HepG2 (cell line): ENCODE results near the gene TPRN. TPM values are rescaled to one million over a fixed set of nuclear protein-coding genes. Genes with fewer than 3 reads are reported as not detected.
A peak's percentile ranks its signal among the peaks of the same experiment; 100 is the strongest.

Experiments
- CC2D1A ChIP-seq: sonication (generic); formaldehyde crosslinking; IDR thresholded peaks from 2 replicates; pipeline ENCODE4 v1.8.1; 2023; ENCODE audit warnings: mild to moderate bottlenecking, missing genetic modification reagents
- EED ChIP-seq: sonication (generic); formaldehyde crosslinking; IDR thresholded peaks from 2 replicates; pipeline ENCODE4 v1.5.0; 2020; ENCODE audit warnings: mild to moderate bottlenecking, missing genetic modification reagents
- MAFK ChIP-seq, 2 experiments: IDR thresholded peaks in 1 of 2; conservative IDR thresholded peaks in 1 of 2; 2 replicates each; pipeline ENCODE4 v1.6.1; 2011; ENCODE audit warnings: improper control_type of control experiment in 2 of 2, low read length in 2 of 2
- SAP130 ChIP-seq: IDR thresholded peaks from 2 replicates; pipeline ENCODE4 v1.6.1; 2016; ENCODE audit warnings: low read depth
- SPEN ChIP-seq: sonication (generic); formaldehyde crosslinking; IDR thresholded peaks from 2 replicates; pipeline ENCODE4 v1.5.1; 2020; ENCODE audit warnings: low read depth, mild to moderate bottlenecking, missing genetic modification reagents
- ZBTB7B ChIP-seq: sonication (generic); formaldehyde crosslinking; IDR thresholded peaks from 2 replicates; pipeline ENCODE4 v1.4.0; 2020; ENCODE audit warnings: missing genetic modification reagents
- ZNF180 ChIP-seq: sonication (generic); formaldehyde crosslinking; IDR thresholded peaks from 2 replicates; pipeline ENCODE4 v1.4.0; 2020; ENCODE audit warnings: low read depth, missing genetic modification reagents, borderline replicate concordance
- ZNF274 ChIP-seq: sonication (generic); formaldehyde crosslinking; IDR thresholded peaks from 2 replicates; pipeline ENCODE4 v1.5.1; 2020; ENCODE audit warnings: mild to moderate bottlenecking, missing genetic modification reagents
- ZNF747 ChIP-seq: sonication (generic); formaldehyde crosslinking; IDR thresholded peaks from 2 replicates; pipeline ENCODE4 v1.8.1; 2023; ENCODE audit warnings: missing genetic modification reagents, mild to moderate bottlenecking, borderline replicate concordance
- polyA plus RNA-seq, 8 experiments: library from polyadenylated mRNA; depleted of rRNA in 3 of 8; stranded (reverse) in 7 of 8; unstranded in 1 of 8; fragments of >200 nt; fragmentation: Illumina TruSeq in 4 of 8; extraction: Trizol in 4 of 8; gene quantifications; 2 replicates each; pipeline versions ENCODE4 v1.2.1 to v1.2.3, GENCODE V29; 2011 to 2016; ENCODE audit warnings: low read depth in 4 of 8, missing spikeins in 1 of 8, mixed read lengths in 1 of 8; ENCODE audit not compliant: insufficient read depth in 1 of 8
- total RNA-seq, 5 experiments: library from RNA; depleted of rRNA; stranded (reverse); fragments of >200 nt; fragmentation: Illumina TruSeq; extraction: Trizol; gene quantifications; 2 replicates each; pipeline ENCODE4 v1.2.3, GENCODE V29; 2016; ENCODE audit warnings: low read depth in 1 of 5
- TF ChIP-seq, protein P1 (sequence below): sonication (generic); formaldehyde crosslinking; IDR thresholded peaks from 2 replicates; pipeline ENCODE4 v1.8.1; 2022; ENCODE audit warnings: low read depth, mild to moderate bottlenecking, missing genetic modification reagents
- TF ChIP-seq, protein P2 (sequence below): sonication (generic); formaldehyde crosslinking; IDR thresholded peaks from 2 replicates; pipeline ENCODE4 v1.5.0; 2020; ENCODE audit warnings: missing genetic modification reagents, mild to moderate bottlenecking, borderline replicate concordance
- TF ChIP-seq, protein P3 (sequence below): sonication (generic); formaldehyde crosslinking; IDR thresholded peaks from 2 replicates; pipeline ENCODE4 v1.4.0; 2020; ENCODE audit warnings: missing genetic modification reagents, borderline replicate concordance
- TF ChIP-seq, protein P4 (sequence below): sonication (generic); formaldehyde crosslinking; IDR thresholded peaks from 2 replicates; pipeline ENCODE4 v1.5.0; 2020; ENCODE audit warnings: mild to moderate bottlenecking, missing genetic modification reagents
- TF ChIP-seq, protein P5 (sequence below): sonication (generic); formaldehyde crosslinking; conservative IDR thresholded peaks from 2 replicates; pipeline ENCODE4 v1.4.0; 2020; ENCODE audit warnings: mild to moderate bottlenecking, missing genetic modification reagents, moderate library complexity

The TPRN gene
- total and polyA plus RNA-seq, 2 of the 13 experiments (the other 11 are each of a cell fraction or from before 2014, with no cell fraction given) = 10.1 to 19.2 TPM

DNA sequence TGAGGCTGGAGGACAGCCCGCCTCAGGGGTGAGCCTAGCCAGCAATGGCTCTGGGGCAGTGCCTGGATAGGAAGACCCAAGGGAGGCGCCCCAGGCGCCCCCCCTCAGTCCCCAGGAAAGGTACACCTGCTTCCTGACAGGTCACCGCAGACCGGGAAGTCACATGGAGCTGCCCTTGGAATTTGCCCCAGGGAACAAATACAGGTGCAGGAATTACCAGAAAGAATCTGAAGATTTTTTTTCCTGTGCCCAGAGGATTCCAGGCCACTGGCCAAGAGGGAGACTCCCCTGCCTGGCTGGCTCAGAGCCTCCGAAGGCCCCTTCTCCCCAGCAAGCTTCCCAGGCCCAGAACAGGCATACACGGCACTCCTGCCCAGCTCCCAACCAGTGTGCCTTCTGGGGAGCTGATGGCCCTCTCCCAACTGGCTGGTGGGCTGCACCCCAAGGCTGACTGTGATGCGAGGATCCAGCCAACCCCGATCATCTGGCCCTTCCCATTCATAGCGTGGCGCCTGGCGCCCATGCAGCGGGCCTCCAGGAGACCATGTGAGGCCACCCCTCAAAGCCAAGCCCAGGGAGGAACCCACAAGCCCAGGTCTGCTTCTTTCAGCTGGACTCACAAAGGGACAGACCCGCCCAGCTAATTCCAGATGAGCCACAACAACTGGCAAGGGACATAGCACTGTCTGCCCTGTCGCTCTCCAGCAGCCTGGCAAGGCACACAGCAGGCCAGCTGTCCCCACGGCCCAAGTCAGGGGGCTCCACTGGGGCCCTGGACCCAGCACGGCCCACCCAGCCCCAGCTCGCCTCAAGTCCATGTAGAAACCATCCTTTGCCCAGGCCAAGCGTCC, 2.3 kb downstream of the TPRN start (continued):
- TF ChIP-seq ZNF274 (CRISPR knock-in tag) (0 out of 2 replicates have a peak, but pooled peaks have one; percentile 11), EED (CRISPR knock-in tag) (no peak), MAFK (conservative IDR thresholded peaks at IDR 0.05 in 1 of 2, IDR thresholded peaks at IDR 0.05 in 1 of 2; ENCODE audit: low read length in 2 of 2) (no peak), ZNF747 (CRISPR knock-in tag) (no peak), SAP130 (CRISPR knock-in tag) (peak; percentile 89), CC2D1A (CRISPR knock-in tag) (no peak), ZNF180 (CRISPR knock-in tag) (no peak), ZBTB7B (CRISPR knock-in tag) (0 out of 2 replicates have a peak, but pooled peaks have one; percentile 18), SPEN (CRISPR knock-in tag) (no peak)
- TF ChIP-seq, protein P1, sequence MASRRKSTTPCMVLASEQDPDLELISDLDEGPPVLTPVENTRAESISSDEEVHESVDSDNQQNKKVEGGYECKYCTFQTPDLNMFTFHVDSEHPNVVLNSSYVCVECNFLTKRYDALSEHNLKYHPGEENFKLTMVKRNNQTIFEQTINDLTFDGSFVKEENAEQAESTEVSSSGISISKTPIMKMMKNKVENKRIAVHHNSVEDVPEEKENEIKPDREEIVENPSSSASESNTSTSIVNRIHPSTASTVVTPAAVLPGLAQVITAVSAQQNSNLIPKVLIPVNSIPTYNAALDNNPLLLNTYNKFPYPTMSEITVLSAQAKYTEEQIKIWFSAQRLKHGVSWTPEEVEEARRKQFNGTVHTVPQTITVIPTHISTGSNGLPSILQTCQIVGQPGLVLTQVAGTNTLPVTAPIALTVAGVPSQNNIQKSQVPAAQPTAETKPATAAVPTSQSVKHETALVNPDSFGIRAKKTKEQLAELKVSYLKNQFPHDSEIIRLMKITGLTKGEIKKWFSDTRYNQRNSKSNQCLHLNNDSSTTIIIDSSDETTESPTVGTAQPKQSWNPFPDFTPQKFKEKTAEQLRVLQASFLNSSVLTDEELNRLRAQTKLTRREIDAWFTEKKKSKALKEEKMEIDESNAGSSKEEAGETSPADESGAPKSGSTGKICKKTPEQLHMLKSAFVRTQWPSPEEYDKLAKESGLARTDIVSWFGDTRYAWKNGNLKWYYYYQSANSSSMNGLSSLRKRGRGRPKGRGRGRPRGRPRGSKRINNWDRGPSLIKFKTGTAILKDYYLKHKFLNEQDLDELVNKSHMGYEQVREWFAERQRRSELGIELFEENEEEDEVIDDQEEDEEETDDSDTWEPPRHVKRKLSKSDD (CRISPR knock-in tag) = no peak
- TF ChIP-seq, protein P2, sequence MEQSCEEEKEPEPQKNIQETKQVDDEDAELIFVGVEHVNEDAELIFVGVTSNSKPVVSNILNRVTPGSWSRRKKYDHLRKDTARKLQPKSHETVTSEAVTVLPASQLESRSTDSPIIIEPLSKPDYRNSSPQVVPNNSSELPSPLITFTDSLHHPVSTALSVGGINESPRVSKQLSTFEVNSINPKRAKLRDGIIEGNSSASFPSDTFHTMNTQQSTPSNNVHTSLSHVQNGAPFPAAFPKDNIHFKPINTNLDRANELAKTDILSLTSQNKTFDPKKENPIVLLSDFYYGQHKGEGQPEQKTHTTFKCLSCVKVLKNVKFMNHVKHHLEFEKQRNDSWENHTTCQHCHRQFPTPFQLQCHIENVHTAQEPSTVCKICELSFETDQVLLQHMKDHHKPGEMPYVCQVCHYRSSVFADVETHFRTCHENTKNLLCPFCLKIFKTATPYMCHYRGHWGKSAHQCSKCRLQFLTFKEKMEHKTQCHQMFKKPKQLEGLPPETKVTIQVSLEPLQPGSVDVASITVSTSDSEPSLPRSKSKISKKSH (CRISPR knock-in tag) = no peak
- TF ChIP-seq, protein P3, sequence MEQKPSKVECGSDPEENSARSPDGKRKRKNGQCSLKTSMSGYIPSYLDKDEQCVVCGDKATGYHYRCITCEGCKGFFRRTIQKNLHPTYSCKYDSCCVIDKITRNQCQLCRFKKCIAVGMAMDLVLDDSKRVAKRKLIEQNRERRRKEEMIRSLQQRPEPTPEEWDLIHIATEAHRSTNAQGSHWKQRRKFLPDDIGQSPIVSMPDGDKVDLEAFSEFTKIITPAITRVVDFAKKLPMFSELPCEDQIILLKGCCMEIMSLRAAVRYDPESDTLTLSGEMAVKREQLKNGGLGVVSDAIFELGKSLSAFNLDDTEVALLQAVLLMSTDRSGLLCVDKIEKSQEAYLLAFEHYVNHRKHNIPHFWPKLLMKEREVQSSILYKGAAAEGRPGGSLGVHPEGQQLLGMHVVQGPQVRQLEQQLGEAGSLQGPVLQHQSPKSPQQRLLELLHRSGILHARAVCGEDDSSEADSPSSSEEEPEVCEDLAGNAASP (CRISPR knock-in tag) = peak; percentile 16; the same call in 1 of the 2 replicates
- TF ChIP-seq, protein P4, sequence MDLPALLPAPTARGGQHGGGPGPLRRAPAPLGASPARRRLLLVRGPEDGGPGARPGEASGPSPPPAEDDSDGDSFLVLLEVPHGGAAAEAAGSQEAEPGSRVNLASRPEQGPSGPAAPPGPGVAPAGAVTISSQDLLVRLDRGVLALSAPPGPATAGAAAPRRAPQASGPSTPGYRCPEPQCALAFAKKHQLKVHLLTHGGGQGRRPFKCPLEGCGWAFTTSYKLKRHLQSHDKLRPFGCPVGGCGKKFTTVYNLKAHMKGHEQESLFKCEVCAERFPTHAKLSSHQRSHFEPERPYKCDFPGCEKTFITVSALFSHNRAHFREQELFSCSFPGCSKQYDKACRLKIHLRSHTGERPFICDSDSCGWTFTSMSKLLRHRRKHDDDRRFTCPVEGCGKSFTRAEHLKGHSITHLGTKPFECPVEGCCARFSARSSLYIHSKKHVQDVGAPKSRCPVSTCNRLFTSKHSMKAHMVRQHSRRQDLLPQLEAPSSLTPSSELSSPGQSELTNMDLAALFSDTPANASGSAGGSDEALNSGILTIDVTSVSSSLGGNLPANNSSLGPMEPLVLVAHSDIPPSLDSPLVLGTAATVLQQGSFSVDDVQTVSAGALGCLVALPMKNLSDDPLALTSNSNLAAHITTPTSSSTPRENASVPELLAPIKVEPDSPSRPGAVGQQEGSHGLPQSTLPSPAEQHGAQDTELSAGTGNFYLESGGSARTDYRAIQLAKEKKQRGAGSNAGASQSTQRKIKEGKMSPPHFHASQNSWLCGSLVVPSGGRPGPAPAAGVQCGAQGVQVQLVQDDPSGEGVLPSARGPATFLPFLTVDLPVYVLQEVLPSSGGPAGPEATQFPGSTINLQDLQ (CRISPR knock-in tag) = no peak
- TF ChIP-seq, protein P5, sequence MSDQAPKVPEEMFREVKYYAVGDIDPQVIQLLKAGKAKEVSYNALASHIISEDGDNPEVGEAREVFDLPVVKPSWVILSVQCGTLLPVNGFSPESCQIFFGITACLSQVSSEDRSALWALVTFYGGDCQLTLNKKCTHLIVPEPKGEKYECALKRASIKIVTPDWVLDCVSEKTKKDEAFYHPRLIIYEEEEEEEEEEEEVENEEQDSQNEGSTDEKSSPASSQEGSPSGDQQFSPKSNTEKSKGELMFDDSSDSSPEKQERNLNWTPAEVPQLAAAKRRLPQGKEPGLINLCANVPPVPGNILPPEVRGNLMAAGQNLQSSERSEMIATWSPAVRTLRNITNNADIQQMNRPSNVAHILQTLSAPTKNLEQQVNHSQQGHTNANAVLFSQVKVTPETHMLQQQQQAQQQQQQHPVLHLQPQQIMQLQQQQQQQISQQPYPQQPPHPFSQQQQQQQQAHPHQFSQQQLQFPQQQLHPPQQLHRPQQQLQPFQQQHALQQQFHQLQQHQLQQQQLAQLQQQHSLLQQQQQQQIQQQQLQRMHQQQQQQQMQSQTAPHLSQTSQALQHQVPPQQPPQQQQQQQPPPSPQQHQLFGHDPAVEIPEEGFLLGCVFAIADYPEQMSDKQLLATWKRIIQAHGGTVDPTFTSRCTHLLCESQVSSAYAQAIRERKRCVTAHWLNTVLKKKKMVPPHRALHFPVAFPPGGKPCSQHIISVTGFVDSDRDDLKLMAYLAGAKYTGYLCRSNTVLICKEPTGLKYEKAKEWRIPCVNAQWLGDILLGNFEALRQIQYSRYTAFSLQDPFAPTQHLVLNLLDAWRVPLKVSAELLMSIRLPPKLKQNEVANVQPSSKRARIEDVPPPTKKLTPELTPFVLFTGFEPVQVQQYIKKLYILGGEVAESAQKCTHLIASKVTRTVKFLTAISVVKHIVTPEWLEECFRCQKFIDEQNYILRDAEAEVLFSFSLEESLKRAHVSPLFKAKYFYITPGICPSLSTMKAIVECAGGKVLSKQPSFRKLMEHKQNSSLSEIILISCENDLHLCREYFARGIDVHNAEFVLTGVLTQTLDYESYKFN = 0 out of 2 replicates have a peak, but pooled peaks have one; percentile 22
